ENCODE data around the gene PAX4.
A peak's percentile ranks its signal among the peaks of the same experiment; 100 is the strongest.

PAX4 gene

DNA sequence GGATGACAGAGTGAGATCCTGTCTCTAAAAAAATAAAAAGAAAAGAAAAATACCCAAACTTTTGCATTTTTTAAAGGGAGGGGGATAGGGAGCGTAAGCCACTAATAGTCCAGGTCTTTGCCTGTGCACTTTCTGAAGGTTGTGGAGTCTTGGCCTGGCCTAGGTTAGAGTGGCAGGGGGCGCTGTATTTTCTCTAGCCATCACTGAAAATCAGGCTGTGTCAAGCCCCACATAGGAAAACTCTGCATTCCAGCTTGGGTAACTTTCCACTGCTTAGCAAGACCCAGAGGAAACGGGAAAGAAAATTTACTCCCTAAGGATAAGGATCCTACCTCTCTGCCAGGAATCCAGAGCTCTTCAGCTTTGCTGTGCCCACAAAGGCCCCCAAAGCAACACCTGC is 10.5 kb upstream of the PAX4 start:
- DNase-seq = no peak

DNA sequence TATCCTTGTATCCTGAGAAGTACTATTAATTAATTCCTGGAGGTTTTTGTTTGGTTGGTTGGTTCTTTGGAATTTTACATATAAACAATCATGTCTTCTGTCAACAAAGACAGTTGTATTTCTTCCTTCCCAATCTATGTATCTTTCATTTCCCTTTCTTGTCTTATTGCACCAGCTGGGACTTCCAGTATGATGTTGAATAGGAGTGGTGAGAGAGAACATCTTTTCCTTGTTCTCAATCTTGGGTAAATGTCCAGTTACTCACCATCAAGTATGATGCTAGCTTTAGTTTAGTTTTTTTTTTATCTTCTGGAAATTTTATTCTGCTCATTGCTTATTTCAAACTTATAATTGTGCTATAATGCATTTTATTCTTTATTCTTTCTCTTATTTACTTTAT is 7.4 kb upstream of the PAX4 start:
- DNase-seq = no peak

DNA sequence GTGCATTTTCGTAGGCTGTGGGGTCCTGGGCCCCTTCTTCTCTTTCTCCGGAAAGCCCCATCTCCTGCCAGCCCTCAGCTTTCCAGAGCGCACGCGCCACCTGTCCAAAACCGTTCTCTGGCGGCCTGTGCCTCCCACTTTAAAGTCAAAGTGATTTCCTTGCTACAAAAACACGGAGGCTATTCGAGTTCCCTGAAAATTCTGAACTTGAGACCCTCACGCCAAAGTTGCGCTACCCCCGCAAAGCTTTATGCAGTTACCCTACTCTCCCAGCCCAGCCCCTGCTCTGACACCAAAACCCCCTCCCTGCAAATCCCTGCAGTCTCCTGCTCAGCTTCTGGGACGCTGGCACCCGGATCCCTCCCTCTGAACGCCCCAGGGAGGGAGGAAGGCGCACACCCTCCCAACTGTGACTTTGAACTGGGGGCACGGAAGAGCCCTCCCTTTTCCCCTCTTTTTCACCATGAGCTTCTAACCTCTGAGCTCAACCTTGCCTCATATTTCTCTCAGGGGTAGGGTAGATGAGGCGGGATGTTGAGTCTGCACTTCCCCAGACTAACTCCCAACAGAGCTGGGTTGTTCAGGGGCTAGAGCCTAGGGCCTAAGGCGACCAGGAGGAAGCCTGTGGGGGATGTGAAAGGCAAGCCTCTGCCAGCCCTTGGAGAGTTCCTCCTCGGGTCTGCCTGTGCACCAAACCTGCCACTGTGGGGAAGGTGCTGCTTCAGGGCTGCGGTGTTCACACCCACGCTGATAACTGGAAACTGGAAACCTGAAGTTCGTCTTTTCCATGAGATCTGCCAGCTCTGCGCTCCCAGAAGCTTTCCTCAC is 2.7 kb upstream of the PAX4 start:
- no peak for DNase-seq

DNA sequence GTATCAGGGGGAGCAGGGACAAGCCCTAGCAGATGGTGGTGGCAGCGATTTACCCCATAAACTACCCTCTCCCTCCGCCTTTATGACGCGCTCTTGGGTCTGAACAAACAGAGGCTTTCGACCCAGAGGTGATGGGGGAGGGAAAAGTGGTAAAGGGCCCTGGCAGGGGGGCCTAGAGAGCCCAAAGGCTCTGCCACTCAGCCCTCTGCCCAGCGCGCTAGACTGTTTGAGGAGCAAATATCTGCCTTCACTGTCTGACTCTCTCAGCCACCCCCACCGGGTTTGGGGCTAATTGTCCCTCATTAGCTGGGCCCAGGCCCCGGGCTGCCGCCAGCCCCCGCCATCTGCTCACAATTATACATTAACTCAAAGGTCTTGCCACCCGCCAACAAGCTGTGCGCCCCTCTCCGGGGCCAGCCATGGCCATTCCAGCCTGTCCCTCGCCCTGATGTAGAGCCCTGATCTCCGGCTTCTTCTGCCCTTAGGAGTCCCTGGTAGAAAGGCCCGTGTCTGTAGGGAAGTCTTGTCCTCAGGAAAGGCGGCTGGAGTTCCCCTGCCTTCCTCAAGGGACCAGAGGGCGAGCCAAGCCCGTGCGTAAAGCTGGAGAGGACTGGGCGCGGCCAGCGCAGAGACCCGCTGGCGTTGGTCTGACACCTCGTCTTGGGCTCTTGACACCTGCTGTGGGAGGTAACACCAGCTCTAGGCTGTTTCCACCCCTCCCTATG is 1.9 kb upstream of the PAX4 start:
- DNase-seq = no peak

DNA sequence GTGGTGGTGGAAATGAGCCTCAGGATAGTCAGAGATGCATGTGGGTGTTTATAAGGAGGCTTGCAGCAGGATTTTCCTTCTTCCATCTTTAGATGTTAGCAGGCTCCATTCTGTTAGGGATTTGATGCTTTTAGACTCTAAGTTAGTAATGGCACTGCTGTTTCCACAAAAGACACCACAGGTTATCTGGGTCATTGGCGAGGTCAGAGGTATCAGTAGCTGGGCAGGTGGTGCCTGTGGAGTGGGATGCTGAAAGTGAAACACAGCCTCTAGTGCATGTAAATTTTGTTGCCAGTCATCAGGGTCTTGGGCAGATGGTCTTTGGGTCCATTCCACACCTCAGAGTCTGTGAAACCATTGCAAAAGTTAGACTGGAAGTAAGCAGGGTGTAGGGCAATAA is 833 bp upstream of the PAX4 start:
- no peak for DNase-seq

DNA sequence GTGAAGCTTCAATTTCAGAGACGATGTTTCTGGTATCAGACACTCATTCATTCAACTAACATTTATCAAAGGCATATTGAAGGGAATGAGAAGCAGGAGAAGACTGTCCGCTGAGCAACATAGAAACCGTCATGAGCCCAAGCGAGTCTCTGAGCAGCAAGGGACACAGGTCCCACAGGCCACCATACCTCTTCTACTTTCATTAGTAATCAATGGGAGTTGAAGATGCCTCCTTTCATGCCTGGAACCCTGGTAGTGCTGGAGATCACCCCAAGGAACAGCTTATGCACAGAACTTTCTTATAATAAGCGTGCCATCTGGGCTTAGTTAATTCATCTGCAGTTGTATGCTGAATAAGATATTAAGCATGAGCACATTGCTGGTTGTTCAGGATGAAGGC is 1.2 kb downstream of the PAX4 start:
- DNase-seq = no peak

DNA sequence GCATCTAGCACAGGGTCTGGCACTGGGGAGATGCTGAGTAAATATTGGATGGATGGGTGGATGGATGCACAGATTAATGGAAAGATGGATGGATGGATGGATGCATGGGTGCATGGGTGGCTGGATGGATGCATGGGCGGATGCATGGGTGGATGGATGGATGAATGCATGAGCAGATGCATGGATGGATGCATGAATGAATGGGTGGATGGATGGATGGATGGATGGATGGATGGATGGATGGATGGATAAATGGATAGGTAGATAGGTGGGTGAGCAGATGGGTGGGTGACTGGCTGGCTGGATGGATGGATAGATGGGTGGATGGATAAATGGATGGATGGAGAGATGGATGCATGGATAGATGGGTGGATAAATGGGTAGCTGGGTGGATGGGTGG is 5.7 kb downstream of the PAX4 start:
- no peak for DNase-seq

DNA sequence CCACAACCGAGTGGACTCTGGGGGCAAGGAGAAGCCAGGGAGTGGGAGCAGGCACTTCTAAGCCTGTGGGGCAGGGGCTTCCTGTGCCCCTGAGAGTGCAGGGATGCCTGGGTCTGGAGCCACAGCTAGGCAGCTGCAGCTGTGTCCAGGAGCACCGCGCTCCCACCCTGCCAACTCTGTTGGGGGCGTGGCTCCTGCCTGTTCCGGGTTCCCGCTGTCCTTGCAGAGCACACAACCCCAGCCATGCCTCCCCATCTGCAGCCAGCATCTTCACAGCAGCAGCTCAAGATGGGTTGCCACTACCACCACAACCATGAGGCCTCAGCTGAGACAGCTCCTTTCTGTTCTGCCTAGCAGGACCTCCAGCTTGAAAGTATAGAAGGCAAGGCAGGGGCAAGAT is 8.6 kb downstream of the PAX4 start:
- no peak for DNase-seq

DNA sequence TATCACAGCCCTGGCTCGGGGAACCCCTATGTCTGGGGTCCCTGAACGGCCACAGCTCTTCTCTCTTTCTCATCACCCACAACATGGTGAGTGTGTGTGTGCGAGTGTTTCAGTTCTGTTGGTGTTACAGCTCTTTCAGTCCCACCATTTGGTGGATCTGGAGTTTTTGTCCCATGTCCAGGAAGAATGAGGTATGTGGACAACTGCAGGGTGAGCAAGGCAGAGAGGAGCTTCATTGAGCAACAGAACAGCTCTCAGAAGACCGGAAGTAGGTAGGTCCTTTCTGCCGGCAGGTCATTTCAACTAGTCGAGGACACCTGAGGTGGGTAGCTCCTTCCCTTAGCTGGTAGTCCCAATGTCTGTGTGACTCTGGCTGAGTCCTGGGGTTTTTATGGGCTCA is 9.5 kb downstream of the PAX4 start:
- DNase-seq = no peak

DNA sequence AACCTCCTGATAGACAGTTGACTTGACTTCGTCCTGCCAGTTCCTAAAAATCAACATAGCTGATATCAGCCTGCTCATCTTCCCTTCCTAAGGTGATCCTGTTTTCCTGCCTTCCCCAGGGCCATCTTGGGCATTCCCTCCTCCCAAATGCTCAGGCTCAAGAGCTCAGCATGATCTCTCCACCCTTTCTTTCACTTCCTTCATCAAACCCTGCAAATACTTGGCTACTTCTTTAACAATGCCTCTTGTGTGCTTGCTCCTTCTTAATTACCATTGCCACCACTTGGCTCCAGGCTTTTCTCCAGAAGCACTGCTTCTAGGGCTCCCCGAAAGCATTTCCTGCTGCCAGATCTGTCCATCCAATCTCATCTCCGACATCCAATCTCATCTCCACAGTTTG is 17.1 kb downstream of the PAX4 start:
- no peak for DNase-seq

DNA sequence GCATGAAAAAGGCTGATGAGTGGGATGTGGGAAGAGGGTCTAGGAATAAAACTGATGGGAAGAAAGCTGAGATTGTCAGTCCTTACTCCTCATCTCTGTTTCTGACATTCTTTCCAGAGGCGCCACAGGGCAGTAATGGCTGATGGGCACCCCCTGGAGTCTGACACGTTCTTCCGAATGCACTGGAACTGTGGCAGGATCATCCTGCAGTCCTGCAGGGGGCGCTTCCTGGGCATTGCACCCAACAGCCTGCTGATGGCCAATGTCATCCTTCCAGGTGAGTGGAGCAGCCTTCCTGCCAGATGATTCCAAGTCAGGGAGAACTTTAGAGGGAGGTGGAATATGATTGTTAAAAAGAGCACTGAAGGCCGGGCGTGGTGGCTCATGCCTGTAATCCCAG is 19.6 kb downstream of the PAX4 start:
- DNase-seq = no peak

DNA sequence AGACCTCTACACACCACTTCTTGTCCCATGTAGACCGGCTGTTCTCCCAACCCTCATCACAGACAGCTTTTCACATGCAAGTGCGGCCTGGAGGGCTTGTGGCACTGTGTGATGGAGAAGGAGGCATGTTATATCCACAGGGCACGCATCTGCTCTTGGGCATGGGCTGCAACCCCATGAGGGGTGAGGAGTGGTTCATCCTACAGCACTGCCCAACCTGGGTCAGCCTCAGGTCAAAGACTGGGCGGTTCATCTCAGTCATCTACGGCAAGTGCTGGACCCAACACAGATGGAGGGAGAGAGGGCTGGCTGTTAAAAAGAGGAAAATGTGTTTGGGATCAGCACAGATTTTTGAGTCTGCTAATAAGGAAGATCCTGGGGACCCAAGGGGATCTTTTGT is 22.2 kb downstream of the PAX4 start:
- DNase-seq = no peak

DNA sequence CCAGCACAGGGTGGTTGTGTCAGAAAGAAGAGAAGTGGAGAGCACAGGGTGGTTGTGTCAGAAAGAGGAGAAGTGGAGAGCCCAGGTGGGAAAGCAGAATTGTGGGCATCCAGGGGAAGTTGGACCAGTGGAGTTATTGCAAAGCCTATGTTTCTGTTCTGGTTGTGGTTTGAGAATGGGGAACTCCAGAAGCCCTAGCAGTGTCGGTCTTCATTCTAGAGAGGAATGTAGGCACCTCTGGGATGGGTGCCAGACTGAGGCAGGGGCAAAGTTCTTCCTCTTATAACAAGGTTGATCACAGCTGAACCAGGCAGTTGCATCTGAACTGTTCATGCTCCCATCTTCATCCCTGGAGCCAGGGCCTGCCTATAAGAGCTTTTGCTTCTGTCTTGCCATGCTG is 23.5 kb downstream of the PAX4 start:
- no peak for DNase-seq

DNA sequence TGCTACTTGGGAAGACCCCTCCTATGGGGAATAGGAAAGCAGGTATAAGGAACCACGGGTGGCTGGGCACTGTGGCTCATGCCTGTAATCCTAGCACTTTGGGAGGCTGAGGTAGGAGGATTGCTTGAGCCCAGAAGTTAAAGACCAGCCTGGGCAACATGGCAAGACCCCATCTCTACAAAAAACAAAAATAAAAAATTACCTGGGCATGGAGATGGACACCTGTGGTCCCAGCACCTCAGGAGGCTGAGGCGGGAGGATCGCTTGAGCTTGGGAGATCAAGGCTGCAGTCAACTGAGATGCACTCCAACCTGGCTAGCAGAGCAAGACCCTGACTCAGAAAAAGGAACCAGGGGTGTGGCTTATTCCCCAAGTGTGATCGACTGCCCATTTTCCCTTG is 25.4 kb downstream of the PAX4 start:
- DNase-seq = no peak

DNA sequence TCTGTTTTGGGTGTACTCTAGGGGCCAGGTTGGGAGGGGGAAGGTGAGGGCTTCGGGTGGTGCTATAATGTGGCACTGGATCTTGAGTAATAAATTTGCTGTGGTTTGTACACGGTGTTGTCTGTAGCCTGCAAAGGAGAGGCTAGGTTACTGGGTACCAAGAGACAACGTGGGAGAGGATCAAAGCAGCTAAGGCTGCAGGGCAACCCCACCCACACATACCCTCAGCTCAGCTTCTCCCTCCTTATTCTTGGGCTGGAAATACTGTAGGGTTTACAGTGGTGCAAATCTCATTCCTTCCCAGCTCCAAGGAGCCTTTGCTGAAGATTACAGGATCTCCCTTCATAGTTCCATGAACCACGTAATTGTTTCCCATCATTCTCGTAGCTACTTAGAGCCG is 26.4 kb downstream of the PAX4 start:
- no peak for DNase-seq

DNA sequence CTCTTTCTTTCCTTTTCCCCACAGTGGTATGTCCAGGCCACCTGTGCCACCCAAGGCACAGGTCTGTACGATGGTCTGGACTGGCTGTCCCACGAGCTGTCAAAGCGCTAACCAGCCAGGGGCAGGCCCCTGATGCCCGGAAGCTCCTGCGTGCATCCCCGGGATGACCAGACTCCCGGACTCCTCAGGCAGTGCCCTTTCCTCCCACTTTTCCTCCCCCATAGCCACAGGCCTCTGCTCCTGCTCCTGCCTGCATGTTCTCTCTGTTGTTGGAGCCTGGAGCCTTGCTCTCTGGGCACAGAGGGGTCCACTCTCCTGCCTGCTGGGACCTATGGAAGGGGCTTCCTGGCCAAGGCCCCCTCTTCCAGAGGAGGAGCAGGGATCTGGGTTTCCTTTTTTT is 26.8 kb downstream of the PAX4 start:
- DNase-seq = no peak

DNA sequence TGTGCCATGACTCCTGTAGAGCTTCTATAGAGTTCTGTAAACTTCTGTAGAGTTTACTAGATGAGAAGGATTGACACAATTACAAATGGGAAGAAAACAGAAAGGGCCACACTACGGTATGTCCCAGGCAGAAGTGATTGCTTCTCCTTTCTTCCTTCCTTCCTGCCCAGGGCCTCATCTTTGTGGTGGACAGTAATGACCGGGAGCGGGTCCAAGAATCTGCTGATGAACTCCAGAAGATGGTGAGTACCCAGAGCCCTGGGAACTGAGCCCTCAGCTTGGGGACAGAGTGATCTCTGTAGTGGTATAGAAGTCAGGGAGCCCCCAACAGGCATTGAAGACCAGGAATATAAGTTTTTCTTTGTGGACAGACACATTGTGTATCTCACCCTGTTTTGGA is 28.0 kb downstream of the PAX4 start:
- no peak for DNase-seq

DNA sequence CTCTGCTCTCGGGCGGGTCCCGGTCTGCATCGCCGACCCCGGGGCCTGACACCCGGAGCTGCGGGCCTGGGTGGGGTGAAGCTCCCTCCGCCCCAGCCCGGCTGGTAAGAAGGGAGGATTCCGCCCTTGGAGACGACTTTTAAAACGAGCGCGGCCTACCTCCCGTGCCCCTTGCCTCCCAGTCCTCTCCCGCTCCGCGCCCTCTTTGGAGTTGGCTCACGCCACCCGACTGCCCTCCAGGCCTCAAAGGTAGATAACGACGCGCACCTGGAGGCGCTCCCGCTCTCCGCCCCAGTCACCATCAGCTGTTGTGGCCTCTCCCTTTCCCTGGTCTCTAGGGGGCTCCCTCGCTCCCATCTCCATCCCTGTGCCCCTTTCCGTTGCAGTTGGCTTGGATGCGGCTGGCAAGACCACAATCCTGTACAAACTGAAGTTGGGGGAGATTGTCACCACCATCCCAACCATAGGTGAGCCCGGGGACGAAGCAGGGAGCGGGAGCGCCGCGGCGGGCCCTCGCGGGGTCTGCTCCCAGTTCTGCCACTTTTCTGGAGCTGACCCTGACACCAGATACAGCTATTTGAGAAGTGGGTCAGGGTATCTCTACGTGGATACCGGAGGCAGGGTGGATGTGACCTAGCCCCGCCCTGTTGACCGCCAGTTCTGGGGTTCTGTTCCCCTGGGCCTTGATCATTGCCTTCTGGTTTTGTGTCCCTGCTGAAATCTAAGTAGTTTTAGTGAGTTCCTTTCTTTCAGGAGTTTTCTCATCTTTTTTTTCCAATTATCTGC is 29.1 kb downstream of the PAX4 start:
- DNase-seq = peak; percentile 70 to 77

DNA sequence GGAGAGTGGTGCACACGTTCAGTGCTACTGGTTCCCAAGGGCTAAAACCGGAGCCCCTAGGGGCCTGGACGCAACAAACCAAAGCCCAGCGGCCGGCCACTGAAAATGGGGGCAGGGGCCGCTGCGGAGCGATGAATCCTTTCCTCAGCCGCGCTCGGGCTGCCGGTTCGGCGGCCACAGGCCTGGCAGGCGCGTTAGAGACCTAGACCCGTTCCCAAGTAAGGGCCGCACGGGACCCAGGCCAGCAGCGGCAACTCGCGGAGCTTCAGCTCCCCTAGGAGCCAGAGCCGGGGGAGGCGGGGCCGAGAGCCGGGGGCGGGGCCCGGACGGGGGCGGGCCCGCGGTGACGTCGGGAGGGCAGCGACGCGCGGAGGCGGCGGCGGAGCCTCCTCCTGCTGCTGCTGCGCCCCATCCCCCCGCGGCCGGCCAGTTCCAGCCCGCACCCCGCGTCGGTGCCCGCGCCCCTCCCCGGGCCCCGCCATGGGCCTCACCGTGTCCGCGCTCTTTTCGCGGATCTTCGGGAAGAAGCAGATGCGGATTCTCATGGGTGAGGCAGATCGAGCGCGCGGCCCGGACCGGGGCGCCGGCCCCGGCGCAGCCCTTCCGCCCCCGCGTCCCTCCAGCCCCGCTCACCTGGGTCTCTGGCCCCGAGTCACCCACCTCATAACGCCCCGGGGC is 29.8 kb downstream of the PAX4 start, which contains the start of gene ARF5:
ARF5 (plus strand) TSS at position 393 of the 678 bp plus-strand sequence; CDS start at position 481, 88 bp downstream.
- DNase-seq = peak; percentile 84 to 87

DNA sequence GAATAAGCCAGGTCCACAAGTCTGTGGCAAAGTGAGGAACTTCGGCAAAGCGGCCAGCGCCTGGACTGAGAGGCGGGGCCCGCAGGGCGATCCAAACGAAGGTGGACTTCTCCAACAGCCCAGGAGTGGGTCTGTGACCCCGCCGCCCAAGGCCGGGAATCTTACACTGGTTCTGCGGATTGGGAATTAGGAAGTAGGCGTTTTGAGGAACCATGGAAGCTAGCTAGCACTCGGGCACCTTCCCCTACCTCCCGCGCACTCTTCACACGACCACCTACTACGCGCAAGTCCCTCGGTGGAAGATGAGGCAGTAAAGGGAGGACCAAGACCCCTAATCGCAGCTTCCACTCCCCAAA is 30.3 kb downstream of the PAX4 start:
- no peak for DNase-seq

DNA sequence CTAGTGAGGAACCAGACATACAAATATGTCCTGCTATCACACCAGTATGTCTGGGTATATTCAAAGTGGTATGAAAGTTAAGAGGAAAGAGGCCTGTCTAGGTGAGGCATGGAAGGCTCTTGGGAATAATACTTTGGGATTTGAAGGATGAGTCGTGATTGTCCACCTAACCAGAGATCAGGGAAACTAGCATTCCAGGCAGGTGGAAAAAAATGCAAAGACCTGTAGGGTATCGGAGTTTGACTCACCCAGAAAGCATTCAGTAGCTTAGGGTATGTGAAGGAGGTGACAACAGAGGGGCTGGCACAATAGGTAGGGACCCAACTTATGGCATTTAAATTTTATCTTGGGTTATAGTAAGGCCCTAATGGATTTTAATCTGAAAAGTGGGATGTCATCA is 31.6 kb downstream of the PAX4 start:
- no peak for DNase-seq

DNA sequence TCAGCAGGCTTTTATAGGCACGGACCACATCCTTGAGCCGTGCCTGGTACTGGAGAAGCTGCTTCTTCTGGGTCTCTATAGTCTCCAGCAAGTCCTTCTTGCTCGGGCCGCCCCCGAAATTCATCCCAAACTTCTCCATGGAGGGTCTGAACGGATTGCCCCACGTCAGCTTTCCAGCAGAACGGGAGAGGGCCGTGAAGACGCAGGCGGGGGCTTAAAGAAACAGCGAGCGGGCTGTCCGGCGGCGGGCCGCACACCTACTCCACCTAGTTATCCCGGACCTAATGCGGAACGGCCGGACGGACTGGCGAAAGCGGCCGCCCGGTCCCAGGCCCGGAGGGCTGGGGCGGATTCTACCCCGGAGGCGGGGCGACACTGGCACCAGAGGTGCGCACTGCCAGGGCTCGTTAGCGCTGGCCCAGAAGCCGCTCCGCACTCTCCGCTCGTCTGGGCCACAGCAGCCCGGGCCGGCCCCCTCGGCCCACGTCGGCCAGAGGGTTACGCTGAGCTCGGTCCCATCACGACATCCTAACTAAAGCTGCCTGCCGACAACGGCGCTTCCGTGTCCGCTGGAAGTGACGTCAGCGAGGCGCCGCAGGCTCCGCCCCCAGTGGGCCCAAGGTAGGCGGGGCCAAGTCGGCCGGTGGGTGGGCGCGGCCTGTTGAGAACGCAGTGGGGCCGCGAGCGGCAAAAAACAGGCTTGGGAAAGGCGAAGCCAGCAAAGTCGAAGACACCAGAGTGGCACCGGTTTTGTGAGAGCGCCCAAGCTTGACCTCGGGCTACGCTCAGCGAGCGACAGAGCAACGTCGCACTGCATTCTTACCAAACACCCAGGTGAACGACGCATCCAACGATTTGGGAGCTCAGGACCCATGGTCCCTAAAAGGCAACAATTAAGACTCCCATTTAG is 32.6 kb downstream of the PAX4 start, which contains the start of gene GCC1:
GCC1 (minus strand) TSS at position 553 of the 910 bp plus-strand sequence; CDS start at position 139, 414 bp downstream.
- peak; percentile 86 to 87 for DNase-seq
